GM21723 (cell line): ENCODE measurements around the gene TRIM61.

Source experiments
- ATAC-seq: cut with Tn5 transposase; IDR thresholded peaks from one replicate; pipeline ENCODE4 v1.9.1; 2021; ENCODE audit warnings: mild to moderate bottlenecking, moderate library complexity; ENCODE audit not compliant: unreplicated experiment

Gene TRIM61

DNA sequence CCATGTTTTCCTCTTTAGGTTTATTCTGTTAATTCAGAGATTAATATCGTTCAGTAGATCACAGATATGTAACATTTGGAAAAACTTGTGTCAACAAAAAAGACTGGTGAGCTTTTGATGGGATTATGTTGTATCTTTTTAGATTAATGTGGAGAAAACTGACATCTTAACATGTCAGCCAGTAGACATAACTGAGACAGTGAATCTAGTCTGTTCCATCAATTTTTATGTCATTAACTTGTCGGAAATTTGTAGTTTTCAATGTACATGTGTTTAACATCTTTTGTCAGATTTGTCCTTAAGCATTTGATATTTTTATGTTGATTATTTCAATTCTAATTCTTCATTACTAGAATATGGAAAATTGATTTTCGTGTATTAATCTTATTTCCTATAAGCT, 58.5 kb downstream of the TRIM61 start:
- ATAC-seq, result no peak
